ENCODE results near the gene RRP1B. TPM values are rescaled to one million over a fixed set of nuclear protein-coding genes. Genes with fewer than 3 reads are reported as not detected.
"Not testable (repeated sequence)": the region's sequence is repeated elsewhere in the genome, so short reads cannot be mapped to it uniquely, and the experiment has no call there.

Gene RRP1B
- total RNA-seq, 1 experiment from 2014 or later = 26.3 TPM

DNA sequence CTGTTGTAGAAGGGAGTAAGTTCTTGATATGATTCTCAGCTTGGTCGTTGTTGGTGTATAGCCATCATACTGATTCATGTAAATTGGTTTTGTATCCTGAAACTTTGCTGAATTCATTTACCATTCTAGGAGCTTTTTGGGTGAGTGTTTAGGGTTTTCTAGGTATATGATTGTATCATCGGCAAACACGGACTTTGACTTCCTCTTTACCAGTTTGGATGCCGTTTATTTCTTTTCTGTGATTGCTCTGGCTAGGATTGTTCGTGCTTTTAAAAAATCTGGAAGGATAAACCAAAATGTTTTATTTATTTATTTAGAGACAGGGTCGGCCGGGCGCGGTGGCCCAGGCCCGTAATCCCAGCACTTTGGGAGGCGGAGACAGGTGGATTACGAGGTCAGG, 20.6 kb downstream of the RRP1B start:
- H3K9me2 ChIP-seq (ENCODE audit: insufficient read depth) = no peaks in the 10 kb centered on the region
- H2AFZ ChIP-seq = no peak overlapping the region
- no peaks in the 10 kb centered on the region for H4K20me1 ChIP-seq (ENCODE audit: insufficient read depth)
- no TSS peak for BruUV-seq (replicated peaks)
- H3K79me2 ChIP-seq (ENCODE audit: low read depth) = no peaks in the 10 kb centered on the region
- H3K27ac ChIP-seq = no peak overlapping the region
- no peak for TF ChIP-seq CTCF (conservative IDR thresholded peaks at IDR 0.05)
- TF ChIP-seq EZH2 (IDR thresholded peaks at IDR 0.05; ENCODE audit: low read depth) = no peak
- H3K4me2 ChIP-seq = no peak overlapping the region
- ChIA-PET CTCF (no interaction called here), POLR2A (ENCODE audit: unreplicated experiment) (no interaction called here)
- intact Hi-C loops (cut with micrococcal nuclease; ENCODE audit: unreplicated experiment) = no loop called here
- no peaks in the 10 kb centered on the region for H3K4me1 ChIP-seq (replicated peaks; ENCODE audit: insufficient read depth)
- H3K9me3 ChIP-seq (ENCODE audit: insufficient read depth, low read depth) = no peaks in the 10 kb centered on the region
- peaks cover 5% of the 10 kb centered on the region; the same call in 1 of the 2 replicates for H3K36me3 ChIP-seq (ENCODE audit: low read depth)
- no peak for DNase-seq
- H3F3A ChIP-seq (ENCODE audit: insufficient read depth, low read depth) = no peaks in the 10 kb centered on the region
- no peak overlapping the region for H3K4me3 ChIP-seq
- no peaks in the 10 kb centered on the region for H3K27me3 ChIP-seq (ENCODE audit: insufficient read depth, low read depth)

DNA sequence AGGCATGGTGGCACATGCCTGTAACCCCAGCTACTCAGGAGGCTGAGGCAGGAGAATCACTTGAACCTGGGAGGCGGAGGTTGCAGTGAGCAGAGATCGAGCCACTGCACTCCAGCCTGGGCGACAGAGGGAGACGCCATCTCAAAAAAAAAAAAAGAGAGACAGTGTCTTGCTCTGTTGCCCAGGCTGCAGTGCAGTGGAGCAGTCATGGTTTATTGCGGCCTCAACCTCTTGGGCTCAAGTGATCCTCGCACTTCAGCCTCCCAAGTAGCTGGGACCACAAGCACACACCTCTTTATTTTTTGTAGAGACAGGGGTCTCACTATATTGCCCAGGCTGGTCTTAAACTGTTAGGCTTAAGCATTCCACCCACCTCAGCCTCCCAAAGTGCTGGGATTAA, 21.1 kb downstream of the RRP1B start:
- H3K4me1 ChIP-seq (replicated peaks; ENCODE audit: insufficient read depth); intact Hi-C loops (cut with micrococcal nuclease; ENCODE audit: unreplicated experiment); DNase-seq; H3K79me2 ChIP-seq (ENCODE audit: low read depth); H3K4me3 ChIP-seq; H3K27ac ChIP-seq; BruUV-seq (replicated peaks); H3F3A ChIP-seq (ENCODE audit: insufficient read depth, low read depth); H3K9me2 ChIP-seq (ENCODE audit: insufficient read depth); POLR2A ChIA-PET (ENCODE audit: unreplicated experiment); H2AFZ ChIP-seq; H3K9me3 ChIP-seq (ENCODE audit: insufficient read depth, low read depth); CTCF ChIA-PET; H3K27me3 ChIP-seq (ENCODE audit: insufficient read depth, low read depth); H4K20me1 ChIP-seq (ENCODE audit: insufficient read depth); H3K4me2 ChIP-seq; H3K36me3 ChIP-seq (ENCODE audit: low read depth): not testable (repeated sequence)

- no peak overlapping the region for H3K4me3 ChIP-seq
- peaks cover 5% of the 10 kb centered on the region; the same call in 1 of the 2 replicates for H3K36me3 ChIP-seq (ENCODE audit: low read depth)
- no peaks in the 10 kb centered on the region for H4K20me1 ChIP-seq (ENCODE audit: insufficient read depth)
Measured at GRCh38 chr21:43681650-43682049, 22.3 kb downstream of the RRP1B start.

More at GRCh38 chr21:43681650-43682049, 22.3 kb downstream of the RRP1B start:
- H3K27me3 ChIP-seq (ENCODE audit: insufficient read depth, low read depth) = no peaks in the 10 kb centered on the region
- no peak overlapping the region for H2AFZ ChIP-seq
- ChIA-PET POLR2A (ENCODE audit: unreplicated experiment) (no interaction called here), CTCF (no interaction called here)
- H3K9me2 ChIP-seq (ENCODE audit: insufficient read depth) = no peaks in the 10 kb centered on the region
- DNase-seq = no peak
- intact Hi-C loops (cut with micrococcal nuclease; ENCODE audit: unreplicated experiment) = no loop called here
- no TSS peak for BruUV-seq (replicated peaks)
- no peaks in the 10 kb centered on the region for H3F3A ChIP-seq (ENCODE audit: insufficient read depth, low read depth)
- no peak overlapping the region for H3K27ac ChIP-seq
- no peak overlapping the region for H3K4me2 ChIP-seq
- H3K4me1 ChIP-seq (replicated peaks; ENCODE audit: insufficient read depth) = no peaks in the 10 kb centered on the region
- TF ChIP-seq EZH2 (IDR thresholded peaks at IDR 0.05; ENCODE audit: low read depth) = no peak
- no peak for TF ChIP-seq CTCF (conservative IDR thresholded peaks at IDR 0.05)
- H3K9me3 ChIP-seq (ENCODE audit: insufficient read depth, low read depth) = no peaks in the 10 kb centered on the region
- no peaks in the 10 kb centered on the region for H3K79me2 ChIP-seq (ENCODE audit: low read depth)
